H1 (cell line): ENCODE results near the gene E2F3. TPM values are rescaled to one million over a fixed set of nuclear protein-coding genes. Genes with fewer than 3 reads are reported as not detected.

ENCODE experiments used
- CTCF ChIA-PET: fragments of 300-600 bp; sonication (Branson Sonifier 250); formaldehyde crosslinking; loops from one replicate; lab custom pipeline; 2021; ENCODE audit not compliant: partially characterized antibody; lab: Charles Lee
- POLR2A ChIA-PET: fragments of 300-600 bp; sonication (Branson Sonifier 250); formaldehyde crosslinking; loops from one replicate; lab custom pipeline; 2021; ENCODE audit warnings: inconsistent platforms; ENCODE audit not compliant: partially characterized antibody; lab: Charles Lee
- DNase-seq, 2 experiments: peaks; one replicate each; pipeline versions ENCODE4 v3.0.0 to v3.0.0-alpha.2; 2010 to 2022; ENCODE audit warnings: low spot score in 2 of 2, low read depth in 1 of 2, mixed read lengths in 1 of 2
- FAIRE-seq: peaks from 2 replicates; lab custom pipeline; 2011; peaks lifted over from hg19 to GRCh38; lab: Jason Lieb, UNC
- H2AFZ ChIP-seq: 2 replicates; pipeline ENCODE4 v1.8.1; 2012; ENCODE audit warnings: low read length, inconsistent platforms
- H2AK5ac ChIP-seq: 2 replicates; pipeline ENCODE4 v1.6.1; 2013; ENCODE audit warnings: low read depth, low read length
- H2BK120ac ChIP-seq: replicated peaks from 2 replicates; pipeline ENCODE3; 2013; ENCODE audit warnings: low read depth, low read length, inconsistent platforms
- H2BK12ac ChIP-seq: 2 replicates; pipeline ENCODE4 v1.6.1; 2013; ENCODE audit warnings: low read depth, low read length
- H2BK15ac ChIP-seq: 2 replicates; pipeline ENCODE4 v1.6.1; 2013; ENCODE audit warnings: low read length
- H2BK20ac ChIP-seq: 2 replicates; pipeline ENCODE4 v1.6.1; 2013; ENCODE audit warnings: low read length
- H2BK5ac ChIP-seq: 2 replicates; pipeline ENCODE4 v1.6.1; 2013; ENCODE audit warnings: low read depth, low read length
- H3K14ac ChIP-seq: 2 replicates; pipeline ENCODE4 v1.6.1; 2013; ENCODE audit warnings: inconsistent platforms; ENCODE audit not compliant: insufficient read length
- H3K18ac ChIP-seq: 2 replicates; pipeline ENCODE4 v1.6.1; 2013; ENCODE audit warnings: low read length; ENCODE audit errors: extremely low read depth
- H3K23ac ChIP-seq: 2 replicates; pipeline ENCODE4 v1.6.1; 2013; ENCODE audit warnings: inconsistent platforms; ENCODE audit not compliant: insufficient read length
- H3K23me2 ChIP-seq: 2 replicates; pipeline ENCODE4 v1.6.1; 2013; ENCODE audit warnings: low read depth, low read length
- H3K27ac ChIP-seq: 2 replicates; pipeline ENCODE4 v1.6.1; 2011; ENCODE audit warnings: low read depth, low read length, inconsistent platforms
- H3K27me3 ChIP-seq, 4 experiments: replicated peaks in 1 of 4; 1 replicate in 1 of 4; 2 replicates in 3 of 4; pipeline versions ENCODE4 v1.6.1 to v1.8.1; 2011 to 2013; ENCODE audit warnings: low read length in 3 of 4, mild to moderate bottlenecking in 3 of 4, inconsistent platforms in 2 of 4, mixed read lengths in 2 of 4, moderate library complexity in 1 of 4; ENCODE audit not compliant: control insufficient read depth in 3 of 4, insufficient read depth in 3 of 4; ENCODE audit errors: extremely low read depth in 1 of 4
- H3K36me3 ChIP-seq, 4 experiments: 2 replicates each; pipeline versions ENCODE4 v1.6.1 to v1.8.1; 2011 to 2013; ENCODE audit warnings: mild to moderate bottlenecking in 4 of 4, low read length in 3 of 4, moderate library complexity in 2 of 4, control low read depth in 1 of 4, inconsistent platforms in 1 of 4; ENCODE audit not compliant: insufficient read depth in 4 of 4, control insufficient read depth in 2 of 4
- H3K4ac ChIP-seq: replicated peaks from 2 replicates; pipeline ENCODE3; 2013; ENCODE audit warnings: low read length, low read depth, mixed read lengths, inconsistent platforms; ENCODE audit not compliant: insufficient read length
- H3K4me1 ChIP-seq, 4 experiments: replicated peaks in 1 of 4; 1 replicate in 1 of 4; 2 replicates in 3 of 4; pipeline versions ENCODE4 v1.6.1 to v1.8.1; 2011 to 2013; ENCODE audit warnings: low read length in 3 of 4, inconsistent platforms in 2 of 4, mixed read lengths in 1 of 4; ENCODE audit not compliant: insufficient read depth in 4 of 4, control insufficient read depth in 3 of 4
- H3K4me2 ChIP-seq, 2 experiments: 2 replicates each; pipeline versions ENCODE4 v1.6.1 to v1.8.1; 2011 to 2013; ENCODE audit warnings: low read depth in 2 of 2, low read length in 2 of 2, control low read depth in 1 of 2, inconsistent platforms in 1 of 2, mild to moderate bottlenecking in 1 of 2; ENCODE audit not compliant: insufficient read depth in 1 of 2
- H3K4me3 ChIP-seq, 4 experiments: fragments of 200-600, 300-600 bp in 1 of 4; sonication (generic), shearing (Covaris generic), sonication (Bioruptor Twin) in 1 of 4; 2 replicates each; pipeline versions ENCODE4 v1.5.1 to v1.8.1; 2011 to 2016; ENCODE audit warnings: low read length in 4 of 4, low read depth in 3 of 4, control low read depth in 2 of 4, inconsistent platforms in 2 of 4, mild to moderate bottlenecking in 2 of 4, mixed read lengths in 1 of 4, moderate library complexity in 1 of 4; ENCODE audit not compliant: insufficient read depth in 2 of 4; ENCODE audit errors: extremely low read depth in 1 of 4
- H3K56ac ChIP-seq: replicated peaks from 2 replicates; pipeline ENCODE3; 2013; ENCODE audit warnings: low read depth, mild to moderate bottlenecking, mixed read lengths, low read length, inconsistent platforms; ENCODE audit not compliant: insufficient read length
- H3K79me1 ChIP-seq: 2 replicates; pipeline ENCODE4 v1.6.1; 2013; ENCODE audit warnings: low read depth, low read length, control low read depth
- H3K79me2 ChIP-seq, 2 experiments: 2 replicates each; pipeline versions ENCODE4 v1.6.1 to v1.8.1; 2012 to 2013; ENCODE audit warnings: low read length in 2 of 2, mild to moderate bottlenecking in 2 of 2, inconsistent platforms in 1 of 2; ENCODE audit not compliant: insufficient read depth in 2 of 2, control insufficient read depth in 1 of 2
- H3K9ac ChIP-seq, 4 experiments: replicated peaks in 1 of 4; 1 replicate in 1 of 4; 2 replicates in 3 of 4; pipeline versions ENCODE4 v1.6.1 to v1.8.1; 2011 to 2013; ENCODE audit warnings: low read depth in 3 of 4, low read length in 3 of 4, control low read depth in 2 of 4, mild to moderate bottlenecking in 2 of 4, moderate library complexity in 2 of 4, inconsistent platforms in 1 of 4; ENCODE audit errors: extremely low read depth in 1 of 4
- H3K9me3 ChIP-seq, 2 experiments: 2 replicates each; pipeline versions ENCODE4 v1.6.1 to v1.8.1; 2012 to 2013; ENCODE audit warnings: mild to moderate bottlenecking in 2 of 2, moderate library complexity in 2 of 2, control low read depth in 1 of 2, inconsistent platforms in 1 of 2, low read depth in 1 of 2, low read length in 1 of 2, mixed read lengths in 1 of 2; ENCODE audit not compliant: insufficient read depth in 2 of 2
- H4K20me1 ChIP-seq, 2 experiments: replicated peaks in 1 of 2; 2 replicates each; pipeline versions ENCODE3 to v1.8.1; 2011 to 2013; ENCODE audit warnings: inconsistent platforms in 2 of 2, low read length in 2 of 2, mild to moderate bottlenecking in 1 of 2; ENCODE audit not compliant: insufficient read depth in 2 of 2, control insufficient read depth in 1 of 2
- H4K5ac ChIP-seq: 2 replicates; pipeline ENCODE4 v1.6.1; 2013; ENCODE audit warnings: low read length, low read depth, mixed read lengths, inconsistent platforms; ENCODE audit not compliant: insufficient read length
- H4K8ac ChIP-seq: 2 replicates; pipeline ENCODE4 v1.8.0; 2013; ENCODE audit warnings: mild to moderate bottlenecking, moderate library complexity, low read length, inconsistent platforms; ENCODE audit not compliant: insufficient read depth; ENCODE audit errors: extremely low read depth
- H4K91ac ChIP-seq: replicated peaks from 2 replicates; pipeline ENCODE3; 2013; ENCODE audit warnings: low read length, mixed read lengths, inconsistent platforms; ENCODE audit not compliant: insufficient read length
- GABPA ChIP-seq: IDR thresholded peaks from 2 replicates; pipeline ENCODE4 v1.6.1; 2011; ENCODE audit warnings: mild to moderate bottlenecking, low read length, moderate library complexity, borderline replicate concordance; ENCODE audit not compliant: insufficient read depth
- WGBS, 2 experiments: shearing (Covaris generic) in 1 of 2; methylation state at CpG; one replicate each; pipeline versions ENCODE4 v1.1.6 to v1.1.7; 2013 to 2015; ENCODE audit warnings: low lambda C conversion rate in 2 of 2, mixed read lengths in 2 of 2, inconsistent platforms in 1 of 2, low coverage in 1 of 2, missing lambda C conversion rate in 1 of 2; ENCODE audit not compliant: insufficient replicate concordance in 2 of 2, insufficient coverage in 1 of 2, insufficient read length in 1 of 2; ENCODE audit errors: extremely low coverage in 1 of 2, missing lambda C conversion rate in 1 of 2; 5-methylcytosine and 5-hydroxymethylcytosine counted together
- polyA plus RNA-seq, 7 experiments: library from polyadenylated mRNA; depleted of rRNA in 3 of 7; stranded (reverse) in 5 of 7; unstranded in 2 of 7; fragments of >200 nt in 5 of 7; fragments of 200-250 nt in 2 of 7; gene quantifications; 1 replicate in 5 of 7; 2 replicates in 1 of 7; 4 replicates in 1 of 7; pipeline versions ENCODE4 v1.2.1 to v1.2.3, GENCODE V29; 2011 to 2013; ENCODE audit warnings: missing spikeins in 2 of 7, mixed read lengths in 2 of 7
- total RNA-seq: library from RNA; stranded (reverse); fragmentation: NEBNext Ultra II Directional; extraction: Animal tissue kit (Norgen Biotek cat#: 25700); gene quantifications from 2 replicates; pipeline ENCODE4 v1.2.1, GENCODE V29; 2021

E2F3 gene
- total and polyA plus RNA-seq, 2 of the 8 experiments (the other 6 are each of a cell fraction or from before 2014, with no cell fraction given), result 14.9 to 42.2 TPM

DNA sequence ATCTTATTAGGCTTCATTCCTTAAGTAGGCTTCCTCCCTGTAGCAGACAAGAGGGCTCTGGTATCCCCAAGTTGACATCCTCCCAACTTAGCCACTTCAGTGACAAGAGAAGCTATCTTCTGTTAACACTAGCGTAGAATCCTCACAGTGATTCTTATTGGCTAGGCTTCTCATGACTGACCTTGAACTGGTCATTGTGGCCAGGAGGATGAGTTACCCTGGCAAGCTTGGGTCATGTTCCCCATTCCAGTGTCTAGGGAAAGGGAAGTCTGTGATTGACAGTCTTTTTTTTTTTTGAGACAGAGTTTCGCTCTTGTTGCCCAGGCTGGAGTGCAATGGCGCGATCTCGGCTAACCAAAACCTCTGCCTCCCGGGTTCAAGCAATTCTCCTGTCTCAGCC lies 139.7 kb downstream of the E2F3 start:
- no peak for FAIRE-seq
- 98% methylated on average over 6 of the region's 6 CpGs; no CpG with 5 or more reads in 1 of the 2 experiments for WGBS, 2 experiments
- Histone ChIP-seq H3K4me2 (no peak overlapping the region), H2BK15ac (no peak overlapping the region), H2BK12ac (no peak overlapping the region), H3K4ac (no peak overlapping the region), H4K8ac (no peak overlapping the region), H3K23ac (no peak overlapping the region), H3K27ac (no peak overlapping the region), H4K91ac (no peak overlapping the region), H3K4me1 (no peaks in the 10 kb centered on the region), H2AK5ac (no peak overlapping the region), H2BK5ac (no peak overlapping the region), H3K9me3 (no peaks in the 10 kb centered on the region), H2AFZ (no peak overlapping the region), H3K79me2 (peaks cover 0 to 31% of the 10 kb centered on the region in 2 experiments; a peak in 2 of 4 replicates), H2BK120ac (no peak overlapping the region), H3K36me3 (peaks cover 0 to 7% (median 1%) of the 10 kb centered on the region in 4 experiments; a peak in 3 of 8 replicates), H3K14ac (no peak overlapping the region), H3K79me1 (peaks cover 7% of the 10 kb centered on the region), H3K27me3 (no peaks in the 10 kb centered on the region), H4K5ac (no peak overlapping the region), H3K56ac (no peak overlapping the region), H2BK20ac (no peak overlapping the region), H3K4me3 (no peak overlapping the region), H3K18ac (no peak overlapping the region), H3K9ac (no peak overlapping the region), H4K20me1 (peaks cover 2 to 4% of the 10 kb centered on the region in 2 experiments), H3K23me2 (no peaks in the 10 kb centered on the region)
- no peak for TF ChIP-seq GABPA
- ChIA-PET CTCF (interaction anchor here (0.7 to 1.0 kb wide), 2 partner anchors 9 to 23 kb away, joined by 3 to 4 read pairs; no protein-coding TSS in a partner anchor), POLR2A (interaction anchor here (1.2 kb wide), 1 partner anchor 14 kb away, joined by 6 read pairs; no protein-coding TSS in a partner anchor)
- no peak for DNase-seq
